Nephron progenitor cell (in vitro differentiated cells): ENCODE data around the gene TEX2.
A peak's percentile ranks its signal among the peaks of the same experiment; 100 is the strongest.

Experiments used
- DNase-seq: peaks from one replicate; pipeline ENCODE4 v3.0.0; 2021
- H3K27ac Mint-ChIP-seq: 2 replicates; pipeline ENCODE4 v1.8.0; 2021; ENCODE audit warnings: mild to moderate bottlenecking, moderate library complexity, mixed read lengths
- H3K27me3 Mint-ChIP-seq: 2 replicates; pipeline ENCODE4 v1.8.0; 2021; ENCODE audit warnings: mild to moderate bottlenecking, low read depth, mixed read lengths; ENCODE audit not compliant: poor library complexity
- H3K36me3 Mint-ChIP-seq: 2 replicates; pipeline ENCODE4 v1.8.0; 2021; ENCODE audit warnings: low read depth, mixed read lengths
- H3K4me1 Mint-ChIP-seq: 2 replicates; pipeline ENCODE4 v1.8.0; 2021; ENCODE audit warnings: mixed read lengths
- H3K4me3 Mint-ChIP-seq: 2 replicates; pipeline ENCODE4 v1.8.0; 2021; ENCODE audit warnings: mild to moderate bottlenecking, moderate library complexity, mixed read lengths
- H3K9me3 Mint-ChIP-seq: 2 replicates; pipeline ENCODE4 v1.8.0; 2021; ENCODE audit warnings: mild to moderate bottlenecking, moderate library complexity, mixed read lengths
- TF ChIP-seq, protein P1 (sequence below): fragments of 200-600 bp; sonication (generic); IDR thresholded peaks from 2 replicates; pipeline ENCODE4 v1.5.0; 2021; ENCODE audit warnings: antibody characterized with exemption

Gene TEX2

DNA sequence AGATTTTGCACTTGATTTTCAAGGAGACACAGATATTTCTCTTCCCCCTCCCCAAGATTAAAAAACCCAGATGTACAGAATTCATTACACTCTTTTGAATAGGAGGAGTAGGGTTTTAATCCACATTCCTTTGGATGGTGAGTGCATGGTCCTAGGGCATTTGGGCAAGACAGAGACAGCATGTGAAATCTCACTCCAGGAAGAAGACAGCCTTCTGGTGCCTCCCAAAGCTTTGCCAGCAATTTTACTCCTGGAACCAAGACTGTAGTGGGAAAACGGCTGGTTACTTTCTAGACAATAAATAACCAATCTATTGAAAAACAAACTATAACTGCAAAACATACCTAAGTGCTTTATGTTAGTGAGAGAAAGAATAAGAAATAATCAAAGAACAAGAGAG is 15.2 kb downstream of the TEX2 start:
- H3K27ac Mint-ChIP-seq: peak overlapping the region; percentile 64

DNA sequence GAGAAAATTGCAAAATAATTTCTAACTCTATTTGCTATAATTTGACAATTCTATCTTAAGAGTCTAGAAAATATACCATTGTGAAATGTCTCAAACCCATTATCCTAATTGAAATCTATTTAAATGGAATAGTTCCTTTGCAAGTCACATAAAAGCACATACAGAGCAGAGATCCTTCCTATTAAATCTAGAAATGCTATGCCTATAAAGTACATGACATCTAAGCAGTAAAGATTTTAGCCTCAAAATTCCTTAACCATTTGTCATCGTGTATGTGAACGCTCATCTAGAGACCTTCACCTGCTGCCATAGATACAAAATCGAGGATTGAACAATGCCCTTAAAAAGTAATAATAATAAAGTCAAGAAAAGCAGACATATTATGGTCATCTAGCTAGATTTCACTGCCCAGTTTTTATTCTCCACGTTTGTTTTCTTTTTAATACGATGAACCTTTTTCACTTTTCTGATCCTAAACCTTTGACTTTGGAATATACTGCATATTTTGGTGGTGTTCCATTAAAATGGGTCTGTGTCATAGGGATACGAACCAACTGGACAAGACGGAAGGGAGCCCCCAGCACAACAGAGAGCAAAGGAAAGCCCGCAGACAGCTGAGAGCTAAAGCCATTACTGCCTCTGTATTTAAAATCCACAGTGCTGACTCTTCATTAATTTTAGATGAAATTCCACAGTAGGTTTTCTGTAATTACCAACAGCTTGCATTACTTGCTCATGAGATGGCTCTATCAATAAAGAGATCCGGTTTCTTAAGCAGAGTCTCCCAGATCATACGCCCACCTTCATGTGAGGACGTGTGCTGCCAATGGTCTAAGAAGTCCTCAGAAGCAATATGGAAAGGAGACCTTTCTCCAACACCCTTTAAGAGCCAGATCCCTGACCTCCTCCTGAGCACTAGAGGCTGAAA is 17.6 kb downstream of the TEX2 start:
- Mint-ChIP-seq H3K27ac (no peak overlapping the region), H3K4me3 (no peak overlapping the region), H3K36me3 (no peaks in the 10 kb centered on the region), H3K9me3 (no peaks in the 10 kb centered on the region), H3K4me1 (peaks cover 28% of the 10 kb centered on the region), H3K27me3 (peaks cover 8% of the 10 kb centered on the region)
- DNase-seq: no peak
- TF ChIP-seq, protein P1, sequence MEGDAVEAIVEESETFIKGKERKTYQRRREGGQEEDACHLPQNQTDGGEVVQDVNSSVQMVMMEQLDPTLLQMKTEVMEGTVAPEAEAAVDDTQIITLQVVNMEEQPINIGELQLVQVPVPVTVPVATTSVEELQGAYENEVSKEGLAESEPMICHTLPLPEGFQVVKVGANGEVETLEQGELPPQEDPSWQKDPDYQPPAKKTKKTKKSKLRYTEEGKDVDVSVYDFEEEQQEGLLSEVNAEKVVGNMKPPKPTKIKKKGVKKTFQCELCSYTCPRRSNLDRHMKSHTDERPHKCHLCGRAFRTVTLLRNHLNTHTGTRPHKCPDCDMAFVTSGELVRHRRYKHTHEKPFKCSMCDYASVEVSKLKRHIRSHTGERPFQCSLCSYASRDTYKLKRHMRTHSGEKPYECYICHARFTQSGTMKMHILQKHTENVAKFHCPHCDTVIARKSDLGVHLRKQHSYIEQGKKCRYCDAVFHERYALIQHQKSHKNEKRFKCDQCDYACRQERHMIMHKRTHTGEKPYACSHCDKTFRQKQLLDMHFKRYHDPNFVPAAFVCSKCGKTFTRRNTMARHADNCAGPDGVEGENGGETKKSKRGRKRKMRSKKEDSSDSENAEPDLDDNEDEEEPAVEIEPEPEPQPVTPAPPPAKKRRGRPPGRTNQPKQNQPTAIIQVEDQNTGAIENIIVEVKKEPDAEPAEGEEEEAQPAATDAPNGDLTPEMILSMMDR: no peak

More for the DNA sequence above, 15.2 kb downstream of the TEX2 start:
- Mint-ChIP-seq H3K27me3 (peaks cover 5% of the 10 kb centered on the region), H3K4me3 (no peak overlapping the region), H3K9me3 (no peaks in the 10 kb centered on the region), H3K36me3 (no peaks in the 10 kb centered on the region), H3K4me1 (peaks cover 19% of the 10 kb centered on the region)
- TF ChIP-seq, protein P1: no peak
- no peak for DNase-seq

DNA sequence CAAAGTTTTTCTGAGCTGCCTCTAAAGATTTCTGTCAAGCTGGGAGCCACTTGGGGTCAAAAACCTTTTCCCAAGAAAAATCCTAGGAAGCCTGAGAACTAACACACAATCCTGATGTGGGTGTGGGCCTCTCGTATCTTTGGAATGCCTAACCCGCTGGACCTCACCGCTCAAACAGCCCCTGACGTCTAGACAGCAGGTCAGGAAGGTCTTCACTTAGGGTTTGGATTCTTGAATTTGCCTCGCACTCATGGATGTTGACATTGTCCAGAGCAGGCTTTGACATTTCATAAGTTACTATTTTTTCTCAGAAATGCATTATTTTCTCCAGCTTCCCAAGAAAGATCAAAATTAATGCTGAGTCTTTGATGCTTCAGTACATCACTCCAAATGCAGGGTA is 18.9 kb downstream of the TEX2 start:
- no peaks in the 10 kb centered on the region for H3K9me3 Mint-ChIP-seq
- TF ChIP-seq, protein P1: no peak
- no peak overlapping the region for H3K4me3 Mint-ChIP-seq
- peaks cover 29% of the 10 kb centered on the region for H3K4me1 Mint-ChIP-seq
- H3K27me3 Mint-ChIP-seq: peaks cover 8% of the 10 kb centered on the region
- H3K27ac Mint-ChIP-seq: no peak overlapping the region
- H3K36me3 Mint-ChIP-seq: no peaks in the 10 kb centered on the region
- no peak for DNase-seq

DNA sequence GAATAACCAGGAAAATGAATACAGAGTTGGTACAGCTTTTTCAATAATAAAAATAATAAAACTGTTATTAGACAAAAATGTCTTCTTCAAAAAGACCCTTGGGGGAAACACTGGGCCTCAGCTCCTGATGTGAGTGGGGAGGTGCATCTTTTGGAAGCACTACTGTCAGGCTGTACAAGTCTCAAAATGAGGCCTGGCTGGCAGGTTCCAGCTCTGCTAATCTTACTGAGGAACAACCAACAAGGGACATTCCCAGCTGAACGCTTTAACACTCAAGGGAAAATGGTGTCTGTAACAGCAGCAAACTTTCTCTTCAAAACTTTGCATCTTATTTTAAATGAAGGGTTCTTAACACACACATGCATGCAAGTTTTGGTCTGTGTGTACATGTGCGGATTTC is 19.7 kb downstream of the TEX2 start:
- peaks cover 35% of the 10 kb centered on the region for H3K4me1 Mint-ChIP-seq
- H3K4me3 Mint-ChIP-seq: no peak overlapping the region
- H3K27me3 Mint-ChIP-seq: peaks cover 8% of the 10 kb centered on the region
- no peak for DNase-seq
- H3K36me3 Mint-ChIP-seq: no peaks in the 10 kb centered on the region
- TF ChIP-seq, protein P1: no peak
- no peaks in the 10 kb centered on the region for H3K9me3 Mint-ChIP-seq
- no peak overlapping the region for H3K27ac Mint-ChIP-seq

DNA sequence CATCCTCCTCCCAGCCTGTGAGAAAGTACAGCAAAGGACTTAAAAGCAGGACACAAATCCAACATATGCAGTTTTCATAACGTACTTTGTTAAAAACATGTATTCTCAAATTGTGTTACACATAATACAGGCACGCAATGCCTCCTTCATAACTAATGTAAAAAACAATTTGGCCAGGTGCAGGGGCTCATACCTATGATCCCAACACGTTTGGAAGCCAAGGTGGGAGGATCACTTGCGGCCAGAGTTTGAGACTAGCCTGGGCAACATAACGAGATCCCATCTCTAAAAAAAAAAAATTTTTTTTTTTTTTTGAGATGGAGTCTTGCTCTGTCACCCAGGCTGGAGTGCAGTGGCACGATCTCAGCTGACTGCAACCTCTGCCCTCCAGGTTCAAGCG is 20.4 kb downstream of the TEX2 start:
- TF ChIP-seq, protein P1: no peak
- Mint-ChIP-seq H3K4me1 (peaks cover 37% of the 10 kb centered on the region), H3K27ac (peak overlapping the region; percentile 66), H3K9me3 (no peaks in the 10 kb centered on the region), H3K36me3 (no peaks in the 10 kb centered on the region), H3K4me3 (no peak overlapping the region), H3K27me3 (peaks cover 8% of the 10 kb centered on the region)
- no peak for DNase-seq
